GM20431 (cell line): Measurements from ENCODE around the gene TMEM14C.
"Not testable (repeated sequence)": the region's sequence is repeated elsewhere in the genome, so short reads cannot be mapped to it uniquely, and the experiment has no call there.

Source experiments
- in situ Hi-C: fragments of 300-500 bp; cut with MseI, MboI; formaldehyde crosslinking; loops from one replicate; pipeline ENCODE4 v1.15.0; 2020; ENCODE audit warnings: low sequenced_read_pairs; ENCODE audit not compliant: unreplicated experiment

The TMEM14C gene

DNA sequence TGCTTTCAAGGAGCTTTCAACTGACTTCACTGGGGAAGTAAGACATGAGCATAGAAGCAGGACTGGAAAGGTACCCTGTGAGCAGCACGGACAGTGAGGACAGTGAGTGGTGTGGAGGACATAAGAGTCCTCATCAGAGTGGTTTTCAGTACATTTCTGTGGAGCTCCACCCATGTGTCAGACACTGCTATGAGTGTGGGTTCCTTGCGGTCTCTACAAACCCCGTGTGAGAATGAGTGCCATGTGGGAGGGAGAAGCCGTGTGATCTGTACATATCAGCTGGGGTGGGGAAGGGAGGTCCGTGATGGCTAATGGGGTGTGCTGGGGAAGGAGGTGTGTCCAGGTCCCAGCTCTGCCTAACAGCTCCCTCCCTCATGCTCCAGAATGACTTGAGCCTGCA lies 28.9 kb downstream of the TMEM14C start:
- in situ Hi-C loops, result not testable (repeated sequence)

DNA sequence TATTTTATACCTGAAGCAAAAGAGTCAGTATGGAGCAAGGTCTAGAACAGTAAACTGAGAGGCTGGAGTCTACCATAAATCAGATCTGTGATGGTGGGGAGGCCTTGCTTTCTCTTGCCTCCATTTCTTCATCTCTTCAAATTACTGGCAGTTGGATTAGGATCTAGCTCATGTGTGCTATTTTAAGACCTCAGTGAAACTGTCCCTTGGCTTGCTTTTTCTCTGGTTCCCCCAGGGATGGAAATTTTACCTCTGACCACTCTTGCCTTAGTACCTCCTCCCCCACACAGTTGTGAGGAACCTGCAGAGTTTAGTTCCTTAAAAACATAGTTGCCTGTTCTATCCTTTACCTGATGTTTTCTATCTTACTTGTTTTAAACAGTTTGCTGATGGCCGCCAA lies 33.2 kb downstream of the TMEM14C start:
- in situ Hi-C loops, result no loop called here

DNA sequence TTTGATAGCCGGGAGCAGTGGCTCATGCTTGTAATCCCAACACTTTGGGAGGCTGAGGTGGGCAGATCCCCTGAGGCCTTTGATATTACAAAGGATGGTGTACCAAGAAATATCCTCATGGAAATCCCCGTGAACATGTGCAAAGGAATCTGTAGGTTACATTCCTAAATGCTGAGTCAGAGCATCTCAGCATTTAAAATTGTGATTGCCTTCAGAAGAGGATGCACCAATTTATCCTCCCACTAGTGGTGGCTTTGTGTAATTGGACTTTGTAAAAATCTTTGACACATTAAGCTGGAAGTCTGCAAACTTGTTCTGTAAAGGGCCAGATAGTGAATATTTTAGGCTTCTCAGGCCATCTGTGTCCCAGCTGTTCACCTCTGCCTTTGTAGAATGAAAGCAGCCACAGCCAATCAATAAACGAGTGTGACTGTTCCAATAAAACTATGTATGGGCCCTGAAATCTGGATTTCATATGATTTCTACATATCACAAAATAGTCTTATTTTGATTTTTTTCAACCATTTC lies 36.5 kb downstream of the TMEM14C start:
- in situ Hi-C loops, result no loop called here

DNA sequence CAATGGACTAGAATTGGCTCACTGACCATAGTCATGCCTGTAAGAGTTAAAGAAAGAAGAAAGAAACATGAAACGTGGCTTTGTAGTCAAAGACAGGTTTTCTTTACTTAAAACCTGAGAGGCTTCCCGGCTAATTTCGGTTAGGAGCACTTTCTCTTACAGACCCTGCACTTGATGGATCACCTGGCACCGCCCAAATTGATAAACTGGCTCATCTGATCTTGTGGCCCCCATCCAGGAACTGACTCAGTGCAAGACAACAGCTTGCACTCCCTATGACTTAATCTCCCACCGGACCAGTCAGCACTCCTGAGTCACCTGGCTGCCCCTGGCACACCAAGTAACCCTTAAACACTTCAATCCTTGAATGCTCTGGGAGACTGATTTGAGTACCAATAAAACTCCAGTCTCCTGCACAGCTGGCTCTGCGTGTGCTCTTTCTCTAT lies 37.0 kb downstream of the TMEM14C start:
- in situ Hi-C loops, result no loop called here

- in situ Hi-C loops, result no loop called here
Measured at GRCh38 chr6:10763006-10763405, 40.1 kb downstream of the TMEM14C start.

DNA sequence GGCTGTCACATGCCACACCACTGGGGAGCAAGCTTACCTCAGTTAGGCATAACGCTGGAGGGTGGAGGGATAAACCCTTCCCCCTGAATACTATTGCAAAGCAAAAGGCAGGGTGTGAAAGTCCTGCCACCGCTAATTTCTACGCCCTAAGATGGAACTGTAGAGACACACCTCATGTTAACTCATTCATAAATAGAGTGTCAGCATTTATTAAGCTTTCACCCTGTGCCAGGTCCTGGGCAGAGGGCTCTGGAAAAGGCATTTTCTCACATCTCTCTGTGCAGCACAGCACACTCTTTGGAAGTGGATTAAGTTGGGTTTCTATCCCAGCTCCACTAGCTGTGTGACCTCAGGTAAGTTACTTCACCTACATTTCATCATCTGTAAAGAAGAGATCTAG lies 46.5 kb downstream of the TMEM14C start:
- in situ Hi-C loops, result no loop called here

DNA sequence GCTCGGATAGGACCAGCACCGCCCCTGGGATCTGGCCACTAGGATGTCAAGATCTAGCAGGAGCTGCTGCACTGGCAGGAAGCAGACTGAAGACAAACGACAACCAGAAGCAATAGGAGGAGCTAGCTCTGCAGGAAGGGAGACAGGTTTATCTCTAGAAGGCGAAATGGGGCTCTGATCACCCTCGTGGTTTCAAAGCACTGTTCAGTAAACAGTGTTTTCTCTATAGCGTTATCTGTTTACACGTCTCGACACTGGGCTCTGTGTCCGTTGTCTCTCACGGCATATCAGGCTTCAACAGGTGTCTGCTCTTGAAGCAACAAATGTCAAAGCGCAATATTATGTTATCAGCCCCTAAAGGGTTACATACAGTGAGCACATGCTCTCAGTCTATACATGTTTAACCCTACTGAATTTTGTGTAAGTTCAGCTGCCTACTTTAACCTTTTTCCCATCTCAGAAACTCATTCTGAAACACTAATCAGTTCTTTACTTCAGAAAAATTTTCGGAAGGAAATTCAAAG lies 48.6 kb downstream of the TMEM14C start:
- in situ Hi-C loops, result no loop called here

GRCh38 chr6:10778230-10778629 lies 55.4 kb downstream of the TMEM14C start:
- in situ Hi-C loops, result loop anchor here (25.0 kb wide), 1 partner anchor 291 kb away; no protein-coding TSS in a partner anchor

GRCh38 chr6:10779076-10779475 lies 56.2 kb downstream of the TMEM14C start:
- in situ Hi-C loops, result loop anchor here (25.0 kb wide), 1 partner anchor 292 kb away; no protein-coding TSS in a partner anchor
